Head of caudate nucleus (tissue), 42 donors: ENCODE data around the gene CEP57L1.
"Not testable (repeated sequence)": the region's sequence is repeated elsewhere in the genome, so short reads cannot be mapped to it uniquely, and the experiment has no call there.

Experiments used
- DNase-seq, 42 donors: peaks; one replicate each; pipeline versions ENCODE4 v3.0.0 to v3.0.0-alpha.2; 2020 to 2021; ENCODE audit warnings: mixed read lengths in 7 of 42
- intact Hi-C: fragments of 100-400 bp; cut with DNase I; formaldehyde crosslinking; loops from one replicate; pipeline ENCODE4 v1.15.0; 2022

The CEP57L1 gene

GRCh38 chr6:109095835-109096084 is 453 bp downstream of the CEP57L1 start:
- intact Hi-C loops: loop anchor here (1.0 to 10.0 kb wide), 2 partner anchors 287 to 541 kb away; partner anchors contain the start of gene CD164
- no peak for DNase-seq

- intact Hi-C loops: loop anchor here (10.0 kb wide), 1 partner anchor 541 kb away; no protein-coding TSS in a partner anchor
- DNase-seq: no peak
These were observed 901 bp downstream of the CEP57L1 start for GRCh38 chr6:109096208-109096607.

GRCh38 chr6:109097661-109098060 is 2.4 kb downstream of the CEP57L1 start:
- DNase-seq: no peak
- intact Hi-C loops: loop anchor here (10.0 kb wide), 1 partner anchor 543 kb away; no protein-coding TSS in a partner anchor

- DNase-seq: no peak
- intact Hi-C loops: no loop called here
These were observed 7.5 kb downstream of the CEP57L1 start for GRCh38 chr6:109102762-109103161.

- no peak for DNase-seq
- intact Hi-C loops: no loop called here
These were observed 8.6 kb downstream of the CEP57L1 start for GRCh38 chr6:109103942-109104341.

GRCh38 chr6:109104512-109104911 is 9.2 kb downstream of the CEP57L1 start:
- DNase-seq: no peak
- intact Hi-C loops: no loop called here

- intact Hi-C loops: no loop called here
- no peak for DNase-seq
These were observed 10.4 kb downstream of the CEP57L1 start for GRCh38 chr6:109105681-109106080.

- DNase-seq, intact Hi-C loops: not testable (repeated sequence)
These were observed 14.4 kb downstream of the CEP57L1 start for GRCh38 chr6:109109663-109110062.

- intact Hi-C loops, DNase-seq: not testable (repeated sequence)
These were observed 17.4 kb downstream of the CEP57L1 start for GRCh38 chr6:109112663-109113062.

- no peak for DNase-seq
- intact Hi-C loops: no loop called here
These were observed 22.2 kb downstream of the CEP57L1 start for GRCh38 chr6:109117346-109118035.

GRCh38 chr6:109118337-109118736 is 23.0 kb downstream of the CEP57L1 start:
- intact Hi-C loops: no loop called here
- no peak for DNase-seq

GRCh38 chr6:109118871-109119354 is 23.6 kb downstream of the CEP57L1 start:
- DNase-seq: no peak
- intact Hi-C loops: no loop called here

- DNase-seq: no peak
- intact Hi-C loops: no loop called here
These were observed 26.1 kb downstream of the CEP57L1 start for GRCh38 chr6:109121411-109121810.

- intact Hi-C loops: no loop called here
- no peak for DNase-seq
These were observed 28.9 kb downstream of the CEP57L1 start for GRCh38 chr6:109124219-109124618.

- no peak for DNase-seq
- intact Hi-C loops: no loop called here
These were observed 30.2 kb downstream of the CEP57L1 start for GRCh38 chr6:109125504-109125903.

- DNase-seq: no peak
- intact Hi-C loops: no loop called here
These were observed 34.8 kb downstream of the CEP57L1 start for GRCh38 chr6:109130065-109130464.

GRCh38 chr6:109135600-109135999 is 40.3 kb downstream of the CEP57L1 start:
- intact Hi-C loops, DNase-seq: not testable (repeated sequence)

- DNase-seq, intact Hi-C loops: not testable (repeated sequence)
These were observed 40.7 kb downstream of the CEP57L1 start for GRCh38 chr6:109136039-109136438.

GRCh38 chr6:109136530-109136929 is 41.2 kb downstream of the CEP57L1 start:
- DNase-seq, intact Hi-C loops: not testable (repeated sequence)

- no peak for DNase-seq
- intact Hi-C loops: no loop called here
These were observed 43.8 kb downstream of the CEP57L1 start for GRCh38 chr6:109139109-109139508.

GRCh38 chr6:109142067-109142466 is 46.8 kb downstream of the CEP57L1 start:
- DNase-seq, intact Hi-C loops: not testable (repeated sequence)
